ENCODE data around the gene EEF1G.

GRCh38 chr11:62560566-62561103 is 13.1 kb downstream of the EEF1G start:
- TF ChIP-seq CTCF (conservative IDR thresholded peaks at IDR 0.05) (peak; percentile 90), EZH2 (IDR thresholded peaks at IDR 0.05; ENCODE audit: low read depth) (no peak)
